ENCODE data around the gene KCNQ5.
"Not testable (repeated sequence)": the region's sequence is repeated elsewhere in the genome, so short reads cannot be mapped to it uniquely, and the experiment has no call there.

The KCNQ5 gene

GRCh38 chr6:72966628-72967280, 344.9 kb downstream of the KCNQ5 start:
- no peak for DNase-seq

GRCh38 chr6:72967329-72967728, 345.5 kb downstream of the KCNQ5 start:
- no peak for DNase-seq

- no peak for DNase-seq
These were observed 346.8 kb downstream of the KCNQ5 start for GRCh38 chr6:72968704-72969103.

- DNase-seq = no peak
These were observed 347.8 kb downstream of the KCNQ5 start for GRCh38 chr6:72969666-72970065.

GRCh38 chr6:72972579-72972978, 350.7 kb downstream of the KCNQ5 start:
- no peak for DNase-seq

GRCh38 chr6:72974276-72974675, 352.4 kb downstream of the KCNQ5 start:
- no peak for DNase-seq

- no peak for DNase-seq
These were observed 353.5 kb downstream of the KCNQ5 start for GRCh38 chr6:72975352-72975752.

GRCh38 chr6:72976484-72976883, 354.6 kb downstream of the KCNQ5 start:
- DNase-seq = no peak

GRCh38 chr6:72977114-72977513, 355.2 kb downstream of the KCNQ5 start:
- DNase-seq = peak; percentile 3

- not testable (repeated sequence) for DNase-seq
These were observed 356.9 kb downstream of the KCNQ5 start for GRCh38 chr6:72978808-72979207.

GRCh38 chr6:72984189-72984831, 362.4 kb downstream of the KCNQ5 start:
- not testable (repeated sequence) for DNase-seq

- no peak for DNase-seq
These were observed 363.3 kb downstream of the KCNQ5 start for GRCh38 chr6:72984981-72985665.

GRCh38 chr6:72987301-72987700, 365.4 kb downstream of the KCNQ5 start:
- DNase-seq = no peak

GRCh38 chr6:72999995-73000394, 378.1 kb downstream of the KCNQ5 start:
- DNase-seq = no peak

GRCh38 chr6:73000460-73000859, 378.6 kb downstream of the KCNQ5 start:
- no peak for DNase-seq

GRCh38 chr6:73002588-73002987, 380.7 kb downstream of the KCNQ5 start:
- no peak for DNase-seq

- no peak for DNase-seq
These were observed 381.4 kb downstream of the KCNQ5 start for GRCh38 chr6:73003302-73003701.

- no peak for DNase-seq
These were observed 382.4 kb downstream of the KCNQ5 start for GRCh38 chr6:73004231-73004630.

GRCh38 chr6:73004861-73005260, 383.0 kb downstream of the KCNQ5 start:
- no peak for DNase-seq

GRCh38 chr6:73006146-73006545, 384.3 kb downstream of the KCNQ5 start:
- DNase-seq = no peak

GRCh38 chr6:73011945-73012344, 390.1 kb downstream of the KCNQ5 start:
- no peak for DNase-seq

GRCh38 chr6:73017476-73017875, 395.6 kb downstream of the KCNQ5 start:
- DNase-seq = no peak

- no peak for DNase-seq
These were observed 402.7 kb downstream of the KCNQ5 start for GRCh38 chr6:73024598-73024997.

- no peak for DNase-seq
These were observed 405.8 kb downstream of the KCNQ5 start for GRCh38 chr6:73027691-73028090.
